ENCODE results near the gene PHYH.
A peak's percentile ranks its signal among the peaks of the same experiment; 100 is the strongest.
"Not testable (repeated sequence)": the region's sequence is repeated elsewhere in the genome, so short reads cannot be mapped to it uniquely, and the experiment has no call there.

PHYH gene

DNA sequence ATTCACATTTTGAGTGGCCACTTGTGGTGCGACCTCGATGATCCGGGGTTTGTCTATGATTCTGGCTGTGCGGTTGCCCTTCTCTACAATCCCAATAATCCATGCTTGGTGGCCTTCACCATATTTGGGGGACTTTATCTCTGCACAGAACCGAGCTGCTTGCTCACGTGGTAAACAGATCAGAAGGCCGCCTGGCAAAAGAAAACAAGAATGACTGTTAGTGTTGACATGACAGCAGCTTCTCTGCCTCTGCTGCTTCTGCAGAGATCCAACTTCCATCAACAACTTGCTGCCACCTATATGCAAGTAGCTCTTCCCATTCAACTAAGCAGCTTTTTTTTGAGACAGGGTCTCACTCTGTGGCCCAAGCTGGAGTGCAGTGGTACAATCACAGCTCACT lies 19.3 kb upstream of the PHYH start:
- DNase-seq, result no peak

GRCh38 chr10:13317474-13317873 lies 17.6 kb upstream of the PHYH start:
- no peak for DNase-seq

DNA sequence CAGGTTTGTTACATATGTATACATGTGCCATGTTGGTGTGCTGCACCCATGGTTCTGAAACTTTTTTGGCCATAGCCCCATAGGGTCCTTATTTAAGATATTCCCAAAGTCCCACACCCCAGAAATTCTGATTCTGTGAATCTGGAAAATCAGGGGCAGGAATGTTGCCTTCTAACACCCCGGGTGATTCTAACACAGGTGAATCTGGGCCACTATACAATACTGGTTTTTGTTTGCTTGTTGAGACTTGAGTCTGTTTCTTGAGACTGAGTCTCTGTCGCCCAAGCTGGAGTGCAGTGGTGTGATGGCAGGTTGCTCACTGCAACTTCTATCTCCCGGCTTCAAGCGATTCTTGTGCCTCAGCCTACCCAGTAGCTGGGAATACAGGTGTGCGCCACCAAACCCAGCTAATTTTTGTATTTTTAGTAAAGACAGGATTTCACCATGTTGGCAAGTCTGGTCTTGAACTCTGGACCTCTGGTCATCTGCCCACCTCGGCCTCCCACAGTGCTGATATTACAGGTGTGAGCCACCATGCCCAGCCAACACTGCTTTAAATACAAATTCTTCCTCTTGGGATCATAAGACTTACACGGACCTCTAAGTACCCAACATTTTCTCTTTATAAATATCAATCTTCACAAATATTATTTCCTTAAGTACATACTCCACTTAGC lies 16.9 kb upstream of the PHYH start:
- DNase-seq, result no peak

- no peak for DNase-seq
These were observed 15.5 kb upstream of the PHYH start for GRCh38 chr10:13315361-13315760.

DNA sequence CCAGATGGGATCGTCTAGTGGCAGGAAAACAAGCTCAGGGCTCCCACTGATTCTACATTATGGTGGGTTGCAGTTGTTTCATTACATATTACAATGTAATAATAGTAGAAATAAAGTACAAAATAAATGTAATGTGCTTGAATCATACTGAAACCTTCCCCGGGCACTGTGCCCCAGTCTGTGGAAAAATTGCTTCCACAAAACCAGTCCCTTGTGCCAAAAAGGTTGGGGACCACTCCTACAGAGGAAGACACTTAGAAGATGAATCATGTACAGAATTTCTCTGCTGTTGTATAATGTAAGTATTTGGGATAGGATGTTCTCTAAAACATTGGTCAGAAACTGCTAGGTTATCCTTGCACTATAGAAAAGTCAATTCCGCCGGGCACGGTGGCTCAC lies 11.3 kb upstream of the PHYH start:
- DNase-seq, result no peak

DNA sequence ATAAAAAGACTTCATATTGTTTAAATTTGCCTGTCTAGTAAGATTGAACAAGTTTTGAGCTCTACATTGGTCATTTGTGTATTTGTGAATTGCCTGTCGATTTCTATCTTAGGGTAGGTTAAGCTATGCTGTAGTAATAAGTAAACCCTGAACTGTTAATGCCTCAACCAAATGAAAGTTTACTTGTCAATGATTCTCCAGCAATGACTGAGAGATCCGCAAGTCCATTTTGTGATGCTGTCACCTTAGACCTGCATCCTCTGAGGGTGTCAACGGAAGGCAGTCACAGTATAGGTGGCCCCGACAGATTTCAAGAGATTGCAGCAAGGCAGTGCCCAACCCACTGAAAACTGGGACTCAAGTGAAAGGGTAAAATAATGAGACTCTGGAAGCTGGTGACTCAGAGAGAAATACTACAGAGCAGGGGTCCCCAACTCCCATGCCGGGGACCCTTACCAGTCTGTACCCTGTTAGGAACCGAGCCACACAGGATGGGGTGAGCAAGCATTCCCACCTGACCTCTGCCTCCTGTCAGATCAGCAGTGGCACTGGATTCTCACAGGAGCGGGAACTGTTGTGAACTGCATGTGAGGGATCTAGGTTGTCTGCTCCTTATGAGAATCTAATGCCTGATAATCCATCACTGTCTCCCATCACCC lies 10.8 kb upstream of the PHYH start:
- no peak for DNase-seq

GRCh38 chr10:13309792-13310191 lies 9.9 kb upstream of the PHYH start:
- DNase-seq, result no peak

DNA sequence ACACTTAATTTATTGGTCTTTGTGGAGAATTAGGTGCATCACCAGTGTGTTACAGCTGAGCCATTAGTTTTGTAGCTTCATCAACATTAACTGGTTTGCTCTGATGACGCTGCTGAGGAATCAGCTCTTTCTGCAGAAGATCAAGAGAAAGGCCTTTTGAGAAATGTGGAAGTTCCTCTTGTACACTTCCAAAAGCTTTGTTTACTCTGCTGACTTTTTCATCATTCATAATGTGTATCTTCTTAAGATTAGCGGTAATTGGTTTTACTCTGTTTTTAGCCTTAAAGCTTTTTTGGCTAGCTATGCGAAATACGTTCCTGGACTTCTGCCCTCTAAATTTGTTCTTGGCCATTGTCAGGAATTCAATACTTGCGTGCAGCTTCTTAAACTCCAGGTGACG lies 8.2 kb upstream of the PHYH start:
- no peak for DNase-seq

GRCh38 chr10:13306103-13306502 lies 6.2 kb upstream of the PHYH start:
- no peak for DNase-seq

GRCh38 chr10:13302821-13303555 lies 3.1 kb upstream of the PHYH start:
- no peak for DNase-seq

- DNase-seq, result no peak
These were observed 972 bp downstream of the PHYH start for GRCh38 chr10:13298748-13299436.

GRCh38 chr10:13296476-13296875 lies 3.4 kb downstream of the PHYH start:
- no peak for DNase-seq

- no peak for DNase-seq
These were observed 5.1 kb downstream of the PHYH start for GRCh38 chr10:13294784-13295183.

GRCh38 chr10:13291821-13292773 lies 7.8 kb downstream of the PHYH start:
- no peak for DNase-seq

- DNase-seq, result no peak
These were observed 8.8 kb downstream of the PHYH start for GRCh38 chr10:13291061-13291460.

GRCh38 chr10:13284050-13284449 lies 15.8 kb downstream of the PHYH start:
- no peak for DNase-seq

- not testable (repeated sequence) for DNase-seq
These were observed 17.5 kb downstream of the PHYH start for GRCh38 chr10:13282348-13282747.

GRCh38 chr10:13276749-13277365 lies 23.0 kb downstream of the PHYH start:
- no peak for DNase-seq

DNA sequence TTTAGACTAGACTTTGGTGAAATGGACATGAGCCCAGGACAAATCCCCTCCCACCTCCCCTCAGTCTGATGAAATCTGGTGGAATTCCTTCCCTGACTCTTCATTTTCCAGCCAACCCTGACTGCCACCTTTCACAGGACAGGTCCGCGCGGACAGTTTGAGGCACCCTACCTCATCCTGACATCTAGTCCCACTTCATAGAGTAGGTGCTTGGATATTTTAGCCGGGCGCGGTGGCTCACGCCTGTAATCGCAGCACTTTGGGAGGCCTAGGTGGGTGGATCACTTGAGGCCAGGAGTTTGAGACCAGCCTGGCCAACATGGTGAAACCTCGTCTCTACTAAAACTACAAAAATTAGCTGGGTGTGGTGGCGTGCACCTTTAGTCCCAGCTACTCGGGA lies 23.7 kb downstream of the PHYH start:
- DNase-seq, result not testable (repeated sequence)

GRCh38 chr10:13272164-13272571 lies 27.7 kb downstream of the PHYH start:
- no peak for DNase-seq

GRCh38 chr10:13271552-13272163 lies 28.2 kb downstream of the PHYH start:
- DNase-seq, result peak; percentile 62
